Left lobe of liver (tissue), 2 donors: ENCODE measurements around the gene UBAP2L. TPM values are rescaled to one million over a fixed set of nuclear protein-coding genes. Genes with fewer than 3 reads are reported as not detected.
"Not testable (repeated sequence)": the region's sequence is repeated elsewhere in the genome, so short reads cannot be mapped to it uniquely, and the experiment has no call there.

Experiments
- ATAC-seq: fragments of 200-7000 bp; cut with Tn5 transposase; one replicate; pipeline ENCODE4 v1.9.1; 2020; ENCODE audit warnings: mild to moderate bottlenecking, moderate library complexity
- DNase-seq: peaks from one replicate; pipeline ENCODE4 v3.0.0-alpha.2; 2020; ENCODE audit warnings: low spot score
- total RNA-seq: library from RNA; stranded (reverse); gene quantifications from one replicate; pipeline ENCODE4 v1.2.1, GENCODE V29; 2021
- donor health status: DM: no; HTN: no; CAD: no; lungs with moderate emphysema.
- donor health status: DM: no; HTN: yes; CAD: no.

Gene UBAP2L
- total RNA-seq, 1 donor from 2014 or later = 38.0 TPM

GRCh38 chr1:154304664-154305337 lies 84.0 kb downstream of the UBAP2L start:
- no peak for ATAC-seq
- no peak for DNase-seq

GRCh38 chr1:154306151-154306550 lies 85.4 kb downstream of the UBAP2L start:
- no peak for ATAC-seq
- no peak for DNase-seq

- not testable (repeated sequence) for ATAC-seq, DNase-seq
These were observed 87.0 kb downstream of the UBAP2L start for GRCh38 chr1:154307670-154308270.

GRCh38 chr1:154309136-154309535 lies 88.4 kb downstream of the UBAP2L start:
- ATAC-seq, DNase-seq: not testable (repeated sequence)

- ATAC-seq, DNase-seq: not testable (repeated sequence)
These were observed 91.7 kb downstream of the UBAP2L start for GRCh38 chr1:154312229-154313065.

GRCh38 chr1:154313066-154313356 lies 92.3 kb downstream of the UBAP2L start:
- DNase-seq = no peak
- no peak for ATAC-seq

GRCh38 chr1:154314226-154314625 lies 93.5 kb downstream of the UBAP2L start:
- ATAC-seq, DNase-seq: not testable (repeated sequence)

- DNase-seq = no peak
- no peak for ATAC-seq
These were observed 95.9 kb downstream of the UBAP2L start for GRCh38 chr1:154316704-154317103.

GRCh38 chr1:154318386-154318785 lies 97.6 kb downstream of the UBAP2L start:
- DNase-seq (no peak), ATAC-seq (no peak)

Other genes with a start within 250 kb of the UBAP2L start
- 97.0 TPM for gene JTB, start 243.3 kb upstream of the UBAP2L start, total RNA-seq
- 46.3 TPM for gene RAB13, start 234.6 kb upstream of the UBAP2L start, total RNA-seq
- 409 TPM for gene RPS27, start 230.2 kb upstream of the UBAP2L start, total RNA-seq
- gene NUP210L, start 65.9 kb upstream of the UBAP2L start, total RNA-seq = 0.10 TPM
- 92.7 TPM for gene TPM3, start 28.9 kb upstream of the UBAP2L start, total RNA-seq
- not detected for gene CFAP141, start 14.6 kb upstream of the UBAP2L start, total RNA-seq
- gene HAX1, start 51.7 kb downstream of the UBAP2L start, total RNA-seq = 41.6 TPM
- not detected for gene AQP10, start 100.1 kb downstream of the UBAP2L start, total RNA-seq
- gene ATP8B2, start 104.6 kb downstream of the UBAP2L start, total RNA-seq = 4.4 TPM
- 171 TPM for gene IL6R, start 184.4 kb downstream of the UBAP2L start, total RNA-seq